Tibial nerve (tissue), 4 donors: ENCODE data around the gene INS. TPM values are rescaled to one million over a fixed set of nuclear protein-coding genes. Genes with fewer than 3 reads are reported as not detected.
A peak's percentile ranks its signal among the peaks of the same experiment; 100 is the strongest.

ENCODE experiments used
- DNase-seq, 2 donors: peaks; one replicate each; pipeline ENCODE4 v3.0.0-alpha.2; 2019; ENCODE audit warnings: low spot score in 2 of 2
- H3K27ac ChIP-seq, 4 donors: fragments of 200-600 bp; sonication (generic) in 3 of 4; one replicate each; pipeline ENCODE4 v1.5.1; 2017 to 2019; ENCODE audit warnings: mild to moderate bottlenecking in 1 of 4
- H3K27me3 ChIP-seq, 2 donors: fragments of 200-600 bp; sonication (generic) in 1 of 2; one replicate each; pipeline versions ENCODE4 v1.5.1 to v1.6.0; 2017 to 2019
- H3K36me3 ChIP-seq, 3 donors: fragments of 200-600 bp; sonication (generic); one replicate each; pipeline ENCODE4 v1.5.1; 2018 to 2019
- H3K4me1 ChIP-seq, 4 donors: fragments of 200-600 bp; sonication (generic) in 3 of 4; one replicate each; pipeline ENCODE4 v1.5.1; 2017 to 2019
- H3K4me3 ChIP-seq, 4 donors: fragments of 200-600 bp; sonication (generic) in 3 of 4; one replicate each; pipeline ENCODE4 v1.5.1; 2017 to 2019; ENCODE audit warnings: mild to moderate bottlenecking in 1 of 4, moderate library complexity in 1 of 4
- H3K9me3 ChIP-seq, 4 donors: fragments of 200-600 bp; sonication (generic) in 3 of 4; one replicate each; pipeline ENCODE4 v1.5.1; 2017 to 2019
- CTCF ChIP-seq, 5 experiments: fragments of 200-600 bp in 3 of 5; fragments of 450-650 bp in 2 of 5; sonication (generic) in 3 of 5; IDR thresholded peaks; one replicate each; pipeline ENCODE4 v1.5.1; 2016 to 2019; ENCODE audit warnings: antibody characterized with exemption in 5 of 5, mild to moderate bottlenecking in 3 of 5, moderate library complexity in 2 of 5
- EP300 ChIP-seq, 2 donors: sonication (generic); formaldehyde crosslinking; IDR thresholded peaks; one replicate each; pipeline ENCODE4 v1.6.1; 2017; ENCODE audit warnings: antibody characterized with exemption in 2 of 2, mild to moderate bottlenecking in 1 of 2
- POLR2A ChIP-seq, 2 donors: fragments of 450-650 bp; IDR thresholded peaks; one replicate each; pipeline ENCODE4 v1.6.1; 2017; ENCODE audit warnings: antibody characterized with exemption in 2 of 2, mild to moderate bottlenecking in 2 of 2, moderate library complexity in 2 of 2
- WGBS, 2 donors: methylation state at CpG; one replicate each; pipeline ENCODE4 v1.1.5; 2018; 5-methylcytosine and 5-hydroxymethylcytosine counted together
- total RNA-seq, 4 donors: library from RNA; depleted of rRNA; stranded (reverse); fragments of >200 nt; gene quantifications; one replicate each; pipeline ENCODE4 v1.1.0, GENCODE V29; 2016

Gene INS
- total RNA-seq, 4 donors from 2014 or later: 1.8 TPM; not detected in 3

GRCh38 chr11:2208691-2209369 is 47.8 kb upstream of the INS start:
- H3K4me1 ChIP-seq: no peaks in the 10 kb centered on the region
- peaks cover 0 to 10% (median 0%) of the 10 kb centered on the region in 4 donors for H3K9me3 ChIP-seq
- 91% methylated on average over 19 to 24 of the region's 24 CpGs for WGBS, 2 donors
- no peak overlapping the region for H3K27ac ChIP-seq
- peak in 1 of 2 donors; percentile 9 for DNase-seq
- H3K27me3 ChIP-seq: peaks cover 0 to 3% of the 10 kb centered on the region in 2 donors
- no peak overlapping the region for H3K4me3 ChIP-seq
- H3K36me3 ChIP-seq: no peaks in the 10 kb centered on the region
- TF ChIP-seq CTCF (IDR thresholded peaks at IDR 0.05) (no peak), POLR2A (IDR thresholded peaks at IDR 0.05) (no peak), EP300 (IDR thresholded peaks at IDR 0.05) (no peak)

- Histone ChIP-seq H3K27me3 (peaks cover 0 to 3% of the 10 kb centered on the region in 2 donors), H3K4me3 (no peak overlapping the region), H3K36me3 (no peaks in the 10 kb centered on the region), H3K4me1 (no peaks in the 10 kb centered on the region), H3K27ac (no peak overlapping the region), H3K9me3 (peaks cover 0 to 10% (median 0%) of the 10 kb centered on the region in 4 donors)
- TF ChIP-seq EP300 (IDR thresholded peaks at IDR 0.05): no peak
- DNase-seq: peak in 1 of 2 donors; percentile 4
- WGBS, 2 donors: 76 to 79% methylated on average over 17 to 24 of the region's 24 CpGs
These were observed 47.0 kb upstream of the INS start for GRCh38 chr11:2207773-2208621.

GRCh38 chr11:2207212-2207611 is 46.2 kb upstream of the INS start:
- no peak overlapping the region for H3K27ac ChIP-seq
- 89 to 93% methylated on average over 8 to 11 of the region's 11 CpGs for WGBS, 2 donors
- peaks cover 0 to 3% of the 10 kb centered on the region in 2 donors for H3K27me3 ChIP-seq

GRCh38 chr11:2205981-2206690 is 45.1 kb upstream of the INS start:
- peak in 1 of 2 donors; percentile 10 for DNase-seq

More at GRCh38 chr11:2207212-2207611, 46.2 kb upstream of the INS start:
- Histone ChIP-seq H3K36me3 (no peaks in the 10 kb centered on the region), H3K4me1 (no peaks in the 10 kb centered on the region), H3K9me3 (peaks cover 0 to 10% (median 0%) of the 10 kb centered on the region in 4 donors), H3K4me3 (no peak overlapping the region)
- DNase-seq: peak in 1 of 2 donors; percentile 4
- no peak for TF ChIP-seq EP300 (IDR thresholded peaks at IDR 0.05)
- no peak for TF ChIP-seq POLR2A (IDR thresholded peaks at IDR 0.05)
- TF ChIP-seq CTCF (IDR thresholded peaks at IDR 0.05): no peak

More at GRCh38 chr11:2205981-2206690, 45.1 kb upstream of the INS start:
- H3K9me3 ChIP-seq: peaks cover 0 to 10% (median 0%) of the 10 kb centered on the region in 4 donors
- TF ChIP-seq POLR2A (IDR thresholded peaks at IDR 0.05) (no peak), EP300 (IDR thresholded peaks at IDR 0.05) (no peak), CTCF (IDR thresholded peaks at IDR 0.05) (no peak)
- H3K4me1 ChIP-seq: no peaks in the 10 kb centered on the region
- peaks cover 0 to 3% of the 10 kb centered on the region in 2 donors for H3K27me3 ChIP-seq
- H3K36me3 ChIP-seq: no peaks in the 10 kb centered on the region
- H3K4me3 ChIP-seq: no peak overlapping the region
- 75 to 87% methylated on average over 12 of the region's 12 CpGs for WGBS, 2 donors
- no peak overlapping the region for H3K27ac ChIP-seq
